ENCODE results near the gene ARHGAP28. TPM values are rescaled to one million over a fixed set of nuclear protein-coding genes. Genes with fewer than 3 reads are reported as not detected.

Gene ARHGAP28
- total RNA-seq, 2 donors from 2014 or later: 110 to 133 TPM

DNA sequence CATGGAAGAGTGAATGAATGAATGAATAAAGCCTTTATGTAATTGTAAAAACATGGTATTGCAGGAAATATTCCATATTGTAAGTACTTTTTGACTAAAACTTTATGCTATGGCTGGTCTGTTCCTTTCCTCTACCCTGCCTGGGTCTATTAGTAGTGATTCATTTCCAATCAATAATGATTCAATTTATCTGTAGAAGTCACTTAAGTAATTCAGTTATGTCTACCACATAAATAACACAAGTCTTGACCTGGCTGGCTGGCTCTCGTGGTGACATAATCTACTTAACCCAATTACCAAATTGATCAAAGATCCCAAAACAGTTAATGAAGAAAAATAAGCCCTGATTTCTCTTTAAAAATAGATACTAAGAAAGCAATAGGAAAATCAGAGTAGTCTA, 7.8 kb upstream of the ARHGAP28 start:
- TF ChIP-seq, protein P1, sequence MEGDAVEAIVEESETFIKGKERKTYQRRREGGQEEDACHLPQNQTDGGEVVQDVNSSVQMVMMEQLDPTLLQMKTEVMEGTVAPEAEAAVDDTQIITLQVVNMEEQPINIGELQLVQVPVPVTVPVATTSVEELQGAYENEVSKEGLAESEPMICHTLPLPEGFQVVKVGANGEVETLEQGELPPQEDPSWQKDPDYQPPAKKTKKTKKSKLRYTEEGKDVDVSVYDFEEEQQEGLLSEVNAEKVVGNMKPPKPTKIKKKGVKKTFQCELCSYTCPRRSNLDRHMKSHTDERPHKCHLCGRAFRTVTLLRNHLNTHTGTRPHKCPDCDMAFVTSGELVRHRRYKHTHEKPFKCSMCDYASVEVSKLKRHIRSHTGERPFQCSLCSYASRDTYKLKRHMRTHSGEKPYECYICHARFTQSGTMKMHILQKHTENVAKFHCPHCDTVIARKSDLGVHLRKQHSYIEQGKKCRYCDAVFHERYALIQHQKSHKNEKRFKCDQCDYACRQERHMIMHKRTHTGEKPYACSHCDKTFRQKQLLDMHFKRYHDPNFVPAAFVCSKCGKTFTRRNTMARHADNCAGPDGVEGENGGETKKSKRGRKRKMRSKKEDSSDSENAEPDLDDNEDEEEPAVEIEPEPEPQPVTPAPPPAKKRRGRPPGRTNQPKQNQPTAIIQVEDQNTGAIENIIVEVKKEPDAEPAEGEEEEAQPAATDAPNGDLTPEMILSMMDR (conservative IDR thresholded peaks at IDR 0.05): no peak
- peaks cover 22% of the 10 kb centered on the region for H3K4me1 Mint-ChIP-seq
- Histone ChIP-seq H3K4me1 (ENCODE audit: control insufficient read depth, insufficient read depth, low read length) (peaks cover 12% of the 10 kb centered on the region), H3K9me3 (ENCODE audit: control insufficient read depth, low read length) (no peaks in the 10 kb centered on the region), H3K9ac (ENCODE audit: extremely low read depth, low read length, poor library complexity, severe bottlenecking) (no peak overlapping the region), H3K27me3 (ENCODE audit: control insufficient read depth, insufficient read depth, low read length, poor library complexity, severe bottlenecking) (no peaks in the 10 kb centered on the region), H3K36me3 (ENCODE audit: control insufficient read depth, insufficient read depth, low read length) (no peaks in the 10 kb centered on the region), H3K27ac (ENCODE audit: low read depth, low read length) (no peak overlapping the region), H3K4me3 (ENCODE audit: low read length) (no peak overlapping the region)
- H3K27ac Mint-ChIP-seq: no peak overlapping the region
- WGBS, 2 experiments (ENCODE audit: insufficient coverage in 1 of 2, insufficient read length in 1 of 2): 92 to 100% methylated on average over 1 of the region's 1 CpG
- H3K9me3 Mint-ChIP-seq: no peaks in the 10 kb centered on the region
- H3K4me3 Mint-ChIP-seq: no peak overlapping the region
- DNase-seq: no peak
- H3K27me3 Mint-ChIP-seq (ENCODE audit: insufficient read depth): no peaks in the 10 kb centered on the region
- H3K36me3 Mint-ChIP-seq (ENCODE audit: low read depth): no peaks in the 10 kb centered on the region

DNA sequence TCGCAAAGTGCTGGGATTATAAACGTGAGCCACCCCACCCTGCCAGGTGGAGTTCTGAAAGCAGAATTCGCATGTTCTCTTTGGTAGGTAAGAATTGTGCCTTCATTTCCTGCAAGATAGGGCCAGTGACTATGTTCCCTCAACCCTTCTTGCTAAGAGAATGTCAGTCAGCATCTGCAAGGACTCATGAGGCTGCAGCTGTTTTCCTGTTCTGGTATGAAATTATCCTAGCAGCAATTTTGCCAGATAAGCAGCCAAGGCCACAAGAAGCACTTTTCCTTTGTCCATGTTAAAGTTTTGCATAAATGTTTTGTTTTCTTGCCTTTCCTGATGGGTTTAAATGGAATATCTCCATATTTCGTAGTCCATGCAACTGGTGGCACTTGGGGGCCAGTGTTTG, 6.8 kb upstream of the ARHGAP28 start:
- Histone ChIP-seq H3K27me3 (ENCODE audit: control insufficient read depth, insufficient read depth, low read length, poor library complexity, severe bottlenecking) (no peaks in the 10 kb centered on the region), H3K9me3 (ENCODE audit: control insufficient read depth, low read length) (no peaks in the 10 kb centered on the region), H3K4me3 (ENCODE audit: low read length) (no peak overlapping the region), H3K4me1 (ENCODE audit: control insufficient read depth, insufficient read depth, low read length) (peaks cover 12% of the 10 kb centered on the region), H3K9ac (ENCODE audit: extremely low read depth, low read length, poor library complexity, severe bottlenecking) (no peak overlapping the region), H3K27ac (ENCODE audit: low read depth, low read length) (no peak overlapping the region), H3K36me3 (ENCODE audit: control insufficient read depth, insufficient read depth, low read length) (no peaks in the 10 kb centered on the region)
- DNase-seq: no peak
- H3K27me3 Mint-ChIP-seq (ENCODE audit: insufficient read depth): no peaks in the 10 kb centered on the region
- H3K27ac Mint-ChIP-seq: no peak overlapping the region
- peaks cover 28% of the 10 kb centered on the region for H3K4me1 Mint-ChIP-seq
- no peaks in the 10 kb centered on the region for H3K9me3 Mint-ChIP-seq
- no peak overlapping the region for H3K4me3 Mint-ChIP-seq
- WGBS, 2 experiments (ENCODE audit: insufficient coverage in 1 of 2, insufficient read length in 1 of 2): 85 to 97% methylated on average over 4 of the region's 4 CpGs
- H3K36me3 Mint-ChIP-seq (ENCODE audit: low read depth): no peaks in the 10 kb centered on the region
- TF ChIP-seq, protein P1 (conservative IDR thresholded peaks at IDR 0.05): no peak

DNA sequence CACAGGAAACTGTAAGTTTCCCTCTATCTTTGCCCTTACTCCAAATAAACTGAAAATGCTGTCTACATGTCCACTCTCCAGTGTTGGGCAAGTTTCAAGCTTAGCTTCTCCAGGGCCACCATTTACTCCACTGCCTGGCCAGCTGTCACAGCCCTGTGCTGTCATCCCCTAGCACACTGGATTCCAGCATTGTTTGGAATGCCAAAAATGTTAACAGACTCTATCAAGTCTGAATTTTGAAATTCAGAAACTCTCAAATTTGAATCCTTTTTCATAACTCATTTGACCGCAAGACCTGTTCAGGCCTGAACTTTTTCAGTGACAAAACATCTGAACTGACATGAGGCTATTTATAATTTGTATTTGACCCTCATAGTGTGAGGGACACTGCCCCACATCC, 5.2 kb upstream of the ARHGAP28 start:
- Histone ChIP-seq H3K36me3 (ENCODE audit: control insufficient read depth, insufficient read depth, low read length) (no peaks in the 10 kb centered on the region), H3K4me1 (ENCODE audit: control insufficient read depth, insufficient read depth, low read length) (peaks cover 14% of the 10 kb centered on the region), H3K27ac (ENCODE audit: low read depth, low read length) (no peak overlapping the region), H3K9me3 (ENCODE audit: control insufficient read depth, low read length) (no peaks in the 10 kb centered on the region), H3K27me3 (ENCODE audit: control insufficient read depth, insufficient read depth, low read length, poor library complexity, severe bottlenecking) (no peaks in the 10 kb centered on the region), H3K9ac (ENCODE audit: extremely low read depth, low read length, poor library complexity, severe bottlenecking) (no peak overlapping the region), H3K4me3 (ENCODE audit: low read length) (no peak overlapping the region)
- peaks cover 32% of the 10 kb centered on the region for H3K4me1 Mint-ChIP-seq
- DNase-seq: no peak
- H3K27me3 Mint-ChIP-seq (ENCODE audit: insufficient read depth): no peaks in the 10 kb centered on the region
- H3K27ac Mint-ChIP-seq: peak overlapping the region; percentile 37
- no peak overlapping the region for H3K4me3 Mint-ChIP-seq
- H3K36me3 Mint-ChIP-seq (ENCODE audit: low read depth): no peaks in the 10 kb centered on the region
- WGBS, 2 experiments (ENCODE audit: insufficient coverage in 1 of 2, insufficient read length in 1 of 2): 100% methylated on average over 1 of the region's 1 CpG; no CpG with 5 or more reads in 1 of the 2 experiments
- H3K9me3 Mint-ChIP-seq: no peaks in the 10 kb centered on the region
- TF ChIP-seq, protein P1 (conservative IDR thresholded peaks at IDR 0.05): no peak
